Head of caudate nucleus (tissue), 42 donors: ENCODE results near the gene PELI1.

ENCODE experiments used
- DNase-seq, 42 donors: peaks; one replicate each; pipeline versions ENCODE4 v3.0.0 to v3.0.0-alpha.2; 2020 to 2021; ENCODE audit warnings: mixed read lengths in 7 of 42
- intact Hi-C: fragments of 100-400 bp; cut with DNase I; formaldehyde crosslinking; loops from one replicate; pipeline ENCODE4 v1.15.0; 2022

PELI1 gene

DNA sequence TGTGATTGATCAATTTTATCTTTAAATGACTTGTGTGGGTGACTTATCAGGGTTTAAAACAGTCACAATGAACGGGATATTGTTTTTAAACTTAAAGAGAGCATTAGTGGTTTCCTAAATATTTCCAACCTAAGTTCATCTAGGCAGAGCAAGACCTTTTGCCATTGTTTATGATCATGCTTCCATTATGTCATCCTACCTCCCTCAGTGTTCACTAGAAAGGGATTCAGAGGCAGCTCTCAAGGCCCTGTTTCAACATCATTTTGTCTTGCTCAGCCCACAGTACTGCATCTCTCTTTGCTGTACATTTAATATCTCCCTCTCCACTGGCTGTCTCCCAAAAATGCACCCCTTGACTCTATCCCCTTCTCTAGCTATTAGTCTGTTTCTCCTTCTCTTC is 21.5 kb upstream of the PELI1 start:
- no peak for DNase-seq

DNA sequence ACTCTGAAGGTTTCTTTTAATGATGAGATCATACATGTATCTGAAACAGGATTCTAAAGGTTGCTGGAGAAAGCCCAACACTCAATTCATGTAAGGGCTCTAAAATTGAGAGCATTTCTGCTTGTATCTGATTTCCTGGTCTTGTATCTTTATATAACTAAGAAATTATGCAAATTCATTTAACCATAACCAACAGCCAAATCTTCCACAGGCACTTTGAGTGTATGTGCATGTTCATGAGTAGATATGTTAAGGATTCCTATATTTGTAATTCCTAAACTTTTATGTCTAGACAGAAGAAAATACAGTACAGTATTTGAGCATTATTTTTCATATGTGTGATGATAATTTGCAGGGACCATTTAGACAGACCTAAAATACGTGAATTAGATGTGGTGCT is 20.4 kb upstream of the PELI1 start:
- intact Hi-C loops, result no loop called here
- DNase-seq, result no peak

More for the DNA sequence above, 21.5 kb upstream of the PELI1 start:
- intact Hi-C loops, result no loop called here

DNA sequence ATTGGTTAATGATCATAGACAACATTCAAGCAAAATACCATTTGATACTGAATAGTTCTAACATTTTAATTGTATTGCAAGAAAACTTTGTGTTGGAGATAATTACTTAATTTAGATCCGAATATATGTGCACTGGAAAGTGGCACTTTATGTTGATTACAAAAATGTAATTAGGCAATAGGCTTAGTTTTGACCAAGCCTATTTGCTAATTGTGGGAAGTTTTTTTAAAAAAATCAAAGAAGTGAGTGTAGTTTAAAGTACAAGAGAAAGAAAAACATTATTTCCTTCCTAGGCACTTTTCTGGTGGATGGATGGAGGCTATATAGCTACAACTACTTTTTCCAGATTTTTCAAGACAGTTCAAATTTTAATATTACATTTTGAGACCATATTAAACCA is 18.3 kb upstream of the PELI1 start:
- no peak for DNase-seq
- intact Hi-C loops, result no loop called here

DNA sequence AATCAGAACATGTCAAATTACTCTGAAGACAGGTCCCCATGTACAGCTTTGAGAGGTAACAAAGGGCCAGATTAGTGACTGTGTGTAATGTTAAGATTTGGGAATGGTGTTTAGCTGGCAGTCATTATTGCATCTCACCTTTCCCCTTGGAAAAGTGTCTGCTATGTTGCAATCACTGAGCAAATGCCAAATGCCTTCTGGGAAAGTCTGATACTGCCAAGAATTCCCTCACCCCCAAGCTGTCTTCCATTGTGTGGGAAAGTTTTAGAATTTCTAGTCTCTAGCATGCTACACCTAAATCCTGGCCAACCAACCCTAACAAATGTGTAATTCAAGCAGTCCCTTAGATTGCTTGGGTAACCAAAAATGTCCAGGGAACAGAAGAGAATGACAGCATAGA is 13.6 kb upstream of the PELI1 start:
- intact Hi-C loops, result no loop called here
- DNase-seq, result no peak

DNA sequence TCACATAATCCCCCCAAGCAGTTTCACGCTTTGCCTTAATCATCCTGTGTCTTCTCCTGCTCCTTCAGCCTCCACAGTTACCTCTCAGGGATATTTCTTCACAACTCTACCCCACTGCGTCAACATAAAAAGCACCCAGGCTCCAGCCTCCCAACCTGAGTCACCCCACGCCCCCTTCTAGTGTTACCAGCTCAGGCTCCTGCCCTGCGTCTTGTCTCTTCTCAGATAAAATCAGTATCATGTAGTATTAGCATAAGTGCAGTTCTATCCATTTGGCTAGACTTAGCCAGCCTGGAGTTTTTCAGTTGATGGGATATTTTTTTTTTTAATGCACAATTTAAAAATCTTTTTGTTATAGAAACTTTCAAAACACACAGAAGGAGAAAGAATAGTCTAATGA is 9.6 kb upstream of the PELI1 start:
- DNase-seq, result peak in 14 of 42 donors; percentile 5 to 78 (median 30)
- intact Hi-C loops, result no loop called here

DNA sequence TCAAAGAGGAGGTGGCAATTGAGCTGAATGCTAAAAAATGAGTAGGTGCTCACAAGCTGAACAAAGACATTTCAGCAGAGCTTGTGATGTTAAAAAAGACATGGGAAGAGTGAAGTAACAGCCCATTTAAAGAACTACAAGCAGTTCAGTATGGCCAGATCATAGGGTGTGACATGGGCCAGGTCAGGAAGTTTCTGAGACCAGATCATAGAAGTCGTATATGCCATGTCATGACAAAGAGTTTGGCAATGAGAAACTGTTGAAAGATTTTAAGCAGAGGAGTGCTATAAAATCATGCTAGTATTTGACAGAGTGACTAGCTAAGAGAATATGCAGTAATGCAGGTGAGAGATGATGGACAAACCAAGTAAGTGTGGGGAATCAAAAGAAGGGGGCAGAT is 7.3 kb upstream of the PELI1 start:
- intact Hi-C loops, result no loop called here
- no peak for DNase-seq

DNA sequence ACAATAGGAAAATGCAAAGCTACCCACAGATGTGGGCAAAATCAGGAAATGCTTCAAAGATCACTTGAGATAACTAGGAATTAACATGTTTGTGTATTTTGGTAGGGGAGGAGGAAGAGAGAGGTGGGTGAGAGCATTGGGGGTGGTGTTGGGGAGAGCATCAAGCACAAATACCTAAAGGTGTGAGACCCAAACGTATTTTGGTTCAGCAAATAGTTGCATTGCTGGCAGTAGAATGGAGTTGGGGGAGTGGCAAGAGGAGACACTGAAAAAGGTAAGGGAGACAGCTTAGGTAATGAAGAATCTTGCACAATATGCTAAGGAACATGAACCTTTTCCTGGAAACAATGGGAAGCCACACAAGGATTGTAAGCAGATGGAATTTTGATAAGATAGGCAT is 1.5 kb upstream of the PELI1 start:
- DNase-seq, result no peak
- intact Hi-C loops, result loop anchor here (10.0 kb wide), 3 partner anchors 91 to 379 kb away; partner anchors contain the start of gene AFTPH

DNA sequence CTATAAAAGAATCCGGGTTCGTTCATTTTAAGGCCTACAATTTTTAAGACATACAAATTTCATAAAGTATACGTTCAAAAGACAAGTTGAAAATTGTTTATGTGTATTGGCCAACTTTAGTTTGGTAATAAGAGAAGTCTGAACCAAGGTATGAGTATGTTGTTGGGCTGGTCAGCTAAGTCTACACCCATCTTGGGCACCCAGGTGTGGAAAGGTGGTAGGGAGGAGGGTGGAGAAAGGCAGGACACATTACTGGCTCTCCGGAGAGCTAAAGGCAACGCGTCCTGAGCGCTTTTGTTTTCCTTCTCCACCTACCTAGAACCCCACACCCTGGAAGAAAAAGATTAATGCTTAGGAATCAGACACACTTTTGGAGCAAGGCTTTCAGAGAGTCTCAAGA is 899 bp upstream of the PELI1 start:
- intact Hi-C loops, result loop anchor here (10.0 kb wide), 3 partner anchors 90 to 380 kb away; partner anchors contain the start of gene AFTPH
- no peak for DNase-seq

DNA sequence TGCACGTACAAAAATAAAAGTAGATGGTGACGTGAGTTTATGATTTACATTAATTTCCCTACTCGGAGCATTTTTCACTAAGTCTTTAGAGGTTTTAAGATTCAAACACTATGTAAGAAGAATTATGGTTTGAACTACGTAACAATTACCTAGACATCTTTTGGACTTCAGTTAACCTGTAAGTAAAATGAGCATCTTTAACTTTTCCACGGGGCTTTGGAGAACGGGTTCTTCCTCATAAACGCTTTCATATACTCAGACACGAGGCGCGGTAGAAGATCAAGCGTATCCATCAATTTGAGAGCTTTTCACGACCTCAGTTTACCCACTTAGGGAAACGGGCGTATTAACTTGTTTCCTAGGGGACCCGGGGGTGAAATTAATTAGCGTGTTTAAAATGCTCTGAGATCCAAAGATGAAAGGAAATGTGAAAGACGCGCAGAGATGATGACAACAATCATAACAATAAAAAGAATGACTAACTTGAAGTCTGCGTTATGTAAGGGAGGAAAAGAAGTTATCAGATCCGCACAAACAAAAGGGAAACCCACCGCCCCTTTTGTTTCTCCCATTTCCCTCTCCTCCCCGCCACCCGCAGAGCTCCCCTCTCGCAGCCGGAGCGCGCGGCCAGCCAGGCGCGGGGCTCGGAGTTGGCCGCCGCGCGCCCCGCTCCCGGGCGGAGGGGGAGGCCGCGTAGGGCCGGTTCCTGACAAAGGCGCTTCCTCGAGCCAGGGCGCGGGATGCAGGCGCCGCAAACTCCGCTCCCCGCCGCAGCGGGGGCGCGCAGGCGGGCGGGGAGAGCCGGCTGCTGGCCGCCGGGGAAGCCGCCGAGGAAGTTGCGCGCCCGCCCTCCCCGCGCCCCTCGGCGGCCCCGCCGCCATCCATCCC is 807 bp downstream of the PELI1 start:
- DNase-seq, result peak in 29 of 42 donors; percentile 20 to 77 (median 52)
- intact Hi-C loops, result loop anchor here (5.0 to 10.0 kb wide), 4 partner anchors 84 to 381 kb away; partner anchors contain the start of gene AFTPH

DNA sequence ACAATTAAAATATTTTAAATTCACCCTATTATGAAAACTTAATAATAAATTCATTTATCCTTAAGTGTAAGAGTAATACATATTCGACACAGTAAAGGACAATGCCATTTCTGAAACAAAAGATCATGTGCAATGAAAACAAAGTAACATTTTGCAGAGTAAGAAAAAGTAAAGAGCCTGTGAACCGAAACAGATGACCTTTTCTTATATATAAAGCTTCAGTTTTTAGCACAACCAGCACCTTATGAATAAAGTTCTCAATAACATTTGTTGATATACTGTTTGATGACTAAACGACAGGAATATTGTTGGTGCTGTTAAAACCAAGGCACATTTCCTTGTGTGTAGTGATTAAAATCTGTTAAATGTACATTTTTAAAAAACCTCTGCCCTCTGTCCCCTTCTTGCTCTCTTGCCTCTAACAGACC is 1.5 kb downstream of the PELI1 start:
- no peak for DNase-seq
- intact Hi-C loops, result loop anchor here (5.0 to 10.0 kb wide), 4 partner anchors 85 to 382 kb away; partner anchors contain the start of gene AFTPH

DNA sequence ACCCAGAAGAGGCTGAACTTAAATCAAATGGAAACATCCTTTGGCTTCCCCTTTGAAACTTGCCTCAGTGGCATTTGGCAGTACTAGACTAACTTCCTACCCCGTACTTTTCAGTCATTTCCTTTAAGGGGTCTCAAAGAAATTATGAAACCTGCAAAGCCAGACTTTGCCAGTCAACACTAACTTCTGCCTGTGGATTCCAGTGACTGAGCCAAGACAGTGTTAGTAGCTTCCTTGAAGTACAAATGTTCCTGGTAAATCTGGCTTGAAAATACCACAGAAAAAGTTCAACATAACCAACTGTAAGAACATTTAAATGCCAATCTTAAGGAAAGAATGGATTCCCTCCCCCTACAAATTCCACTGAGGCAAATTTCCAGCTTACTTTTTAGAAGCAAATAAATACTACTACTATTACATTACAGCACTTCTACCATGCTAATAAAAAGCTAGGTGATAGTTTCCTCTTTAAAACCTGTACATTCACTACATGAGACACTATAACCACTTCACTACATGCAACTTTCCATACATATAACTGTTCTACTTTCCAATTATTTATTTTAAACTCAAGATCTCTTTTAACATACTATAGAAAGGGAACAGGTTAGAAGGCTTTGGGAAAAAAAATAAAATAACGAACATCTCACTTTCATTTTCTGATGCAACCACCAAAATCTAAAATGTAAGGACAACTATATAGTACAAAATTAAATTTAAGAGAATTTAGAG is 2.4 kb downstream of the PELI1 start:
- DNase-seq, result peak in 1 of 42 donors; percentile 11
- intact Hi-C loops, result loop anchor here (5.0 to 10.0 kb wide), 4 partner anchors 85 to 383 kb away; partner anchors contain the start of gene AFTPH

DNA sequence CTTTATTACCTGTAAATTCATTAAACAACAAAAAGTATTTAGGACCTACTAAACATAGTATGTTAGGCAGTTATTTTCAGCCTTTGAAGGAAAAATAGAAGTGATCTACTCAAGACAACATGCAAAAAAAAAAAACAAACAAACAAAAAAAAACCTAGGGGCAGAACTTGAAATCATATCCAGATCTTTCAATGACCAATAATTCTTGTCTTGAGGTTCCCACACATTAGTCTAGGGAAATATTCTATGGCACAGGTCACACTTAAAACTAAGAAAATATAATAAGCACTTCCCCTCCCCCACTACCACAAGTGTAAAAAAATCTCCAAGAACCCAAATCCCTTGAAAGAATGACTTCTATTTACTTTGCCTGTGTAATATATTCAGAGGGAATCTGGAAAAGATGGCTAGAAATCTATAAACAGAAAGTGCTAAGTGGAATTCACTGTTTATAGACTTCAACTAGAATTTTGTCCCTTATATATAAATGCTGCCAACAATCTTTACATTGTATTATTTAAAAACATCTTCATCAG is 3.5 kb downstream of the PELI1 start:
- intact Hi-C loops, result loop anchor here (5.0 to 10.0 kb wide), 4 partner anchors 86 to 384 kb away; partner anchors contain the start of gene AFTPH
- no peak for DNase-seq

DNA sequence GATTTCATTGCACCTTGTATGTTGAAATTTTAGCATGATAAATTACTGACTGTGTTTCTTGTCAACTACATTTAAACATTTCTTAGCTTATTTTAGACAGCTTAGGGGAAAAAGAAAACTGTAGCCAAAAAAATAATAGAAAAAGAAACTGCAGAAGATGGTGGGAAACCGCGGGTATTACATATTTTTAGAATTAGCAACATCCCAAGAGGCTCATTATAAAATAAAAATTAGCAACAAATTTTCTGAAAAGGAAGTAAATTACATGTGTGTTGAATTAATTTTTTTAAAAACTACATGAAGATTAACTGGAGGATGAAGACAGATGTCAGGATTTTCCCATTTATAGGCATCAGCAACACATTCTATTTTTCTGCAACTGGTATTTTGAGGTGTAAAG is 4.3 kb downstream of the PELI1 start:
- intact Hi-C loops, result loop anchor here (5.0 to 10.0 kb wide), 5 partner anchors 85 to 385 kb away; partner anchors contain the start of genes AFTPH and LGALSL
- DNase-seq, result no peak

DNA sequence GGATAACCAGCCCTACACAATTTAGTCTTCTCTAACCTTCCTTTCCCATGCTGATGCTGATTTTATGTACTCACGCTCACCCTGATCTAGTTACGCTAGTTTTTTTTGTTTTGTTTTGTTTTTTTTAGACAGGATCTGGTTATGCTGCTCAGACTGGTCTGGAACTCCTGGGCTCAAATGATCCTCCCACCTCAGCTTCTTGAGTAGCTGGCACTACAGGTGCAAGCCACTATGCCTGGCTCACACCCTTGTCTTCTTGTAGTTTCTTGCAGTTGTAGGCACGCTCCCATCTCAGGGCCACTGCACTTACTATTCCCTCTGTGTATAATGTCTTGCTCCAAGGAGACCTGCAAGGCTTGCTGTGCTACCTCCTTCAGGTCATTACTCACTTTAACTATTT is 6.2 kb downstream of the PELI1 start:
- DNase-seq, result no peak
- intact Hi-C loops, result loop anchor here (10.0 kb wide), 1 partner anchor 317 kb away; the partner anchor contains the start of gene LGALSL

DNA sequence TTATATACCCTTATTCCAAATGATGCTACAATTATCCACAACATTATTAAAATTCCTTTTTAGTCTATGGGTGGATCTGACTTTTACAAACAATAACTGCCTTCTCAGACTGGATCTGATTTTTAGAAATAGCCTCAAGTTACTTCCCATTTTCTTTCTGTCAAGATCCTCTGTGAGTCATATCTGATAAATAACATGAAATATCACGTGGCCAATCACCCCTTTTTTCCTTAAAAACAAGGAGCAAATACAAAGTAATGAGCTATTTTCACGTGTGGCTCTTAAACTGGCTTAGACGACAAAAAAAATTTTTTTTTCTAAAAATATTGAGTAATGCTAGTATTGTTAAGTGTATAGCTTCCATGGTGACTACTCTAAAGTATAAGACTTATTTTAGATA is 6.7 kb downstream of the PELI1 start:
- DNase-seq, result no peak
- intact Hi-C loops, result loop anchor here (10.0 kb wide), 1 partner anchor 317 kb away; the partner anchor contains the start of gene LGALSL

DNA sequence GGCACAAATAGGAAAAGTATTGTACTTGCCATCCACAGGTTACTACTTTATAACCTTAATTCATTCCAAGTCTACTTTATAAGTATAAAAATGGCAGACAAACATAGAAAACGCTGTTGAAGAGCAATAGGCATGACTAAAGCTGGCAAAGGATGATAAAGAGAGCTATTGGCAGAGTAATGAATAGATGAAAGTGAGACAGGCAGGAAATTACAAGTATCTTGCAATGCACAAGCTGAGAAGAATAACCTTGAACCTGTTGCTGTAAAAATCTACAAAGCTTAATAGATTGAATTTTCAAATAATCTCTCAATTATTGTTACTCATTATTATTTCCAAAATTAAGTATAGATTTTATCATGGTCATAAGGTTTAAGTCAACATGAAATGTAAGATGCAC is 8.8 kb downstream of the PELI1 start:
- intact Hi-C loops, result loop anchor here (10.0 kb wide), 1 partner anchor 319 kb away; the partner anchor contains the start of gene LGALSL

DNA sequence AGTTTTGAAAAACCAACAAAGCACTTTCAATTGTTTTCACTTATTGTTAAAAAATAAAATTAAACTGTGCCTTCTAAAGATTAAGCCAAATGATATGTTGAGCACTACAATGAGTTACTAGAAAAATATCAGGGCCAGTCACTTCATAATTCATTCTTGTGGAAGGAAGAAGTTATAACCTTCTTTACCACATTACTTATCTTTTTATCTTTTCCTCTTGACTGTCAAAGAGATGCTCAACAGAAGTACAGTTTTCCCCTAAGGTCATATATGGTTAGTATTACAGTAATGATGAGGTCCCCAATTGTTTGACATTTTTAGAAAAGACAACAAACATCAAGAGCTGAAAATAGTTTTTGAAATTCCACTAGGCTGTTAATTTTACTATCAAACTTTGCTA is 9.4 kb downstream of the PELI1 start:
- no peak for DNase-seq
- intact Hi-C loops, result loop anchor here (10.0 kb wide), 1 partner anchor 320 kb away; the partner anchor contains the start of gene LGALSL

More for the DNA sequence above, 8.8 kb downstream of the PELI1 start:
- no peak for DNase-seq

DNA sequence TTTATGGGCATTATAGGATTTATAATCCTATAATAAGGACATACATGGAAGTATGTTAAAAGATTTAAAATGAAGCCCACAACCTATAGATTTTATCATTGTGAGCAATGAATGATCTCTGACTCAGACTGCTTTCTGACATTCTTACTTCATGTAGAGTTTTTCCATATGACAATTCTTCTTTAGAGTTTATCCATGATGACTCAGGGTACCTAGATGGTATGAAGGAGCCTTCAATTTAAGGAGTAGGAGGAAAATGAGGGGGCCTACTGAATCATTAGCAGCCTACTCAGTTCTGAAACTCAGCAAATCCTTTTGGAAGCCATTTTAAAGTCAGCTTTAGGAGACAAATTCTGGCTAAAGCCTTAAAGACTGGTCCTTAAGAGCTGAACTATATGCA is 10.4 kb downstream of the PELI1 start:
- DNase-seq, result peak in 1 of 42 donors; percentile 30
- intact Hi-C loops, result loop anchor here (2.0 to 10.0 kb wide), 2 partner anchors 33 to 321 kb away; partner anchors contain the start of gene LGALSL

DNA sequence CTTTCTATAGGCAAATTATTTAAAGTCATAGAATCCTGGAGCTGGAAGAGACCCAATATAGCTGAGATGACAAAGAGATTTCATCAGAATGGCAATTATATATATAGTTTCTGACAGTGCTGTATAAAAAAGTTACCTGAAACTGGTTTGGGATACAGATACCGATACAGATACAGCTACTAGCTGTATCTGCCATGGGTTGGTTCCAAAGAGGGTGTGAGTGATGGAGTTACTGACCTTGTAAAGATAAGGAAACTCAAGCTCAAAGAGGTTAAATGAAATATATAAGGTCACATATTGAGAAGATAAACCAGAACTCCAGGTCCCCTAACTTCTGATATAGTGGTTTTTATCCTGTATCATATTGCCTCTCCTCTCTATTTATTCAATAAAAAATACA is 10.9 kb downstream of the PELI1 start:
- DNase-seq, result no peak
- intact Hi-C loops, result loop anchor here (2.0 to 10.0 kb wide), 2 partner anchors 33 to 321 kb away; partner anchors contain the start of gene LGALSL
